22Rv1 (cell line): ENCODE measurements around the gene OSBPL3.

Experiments used
- CTCF ChIP-seq: fragments of 450-650 bp; IDR thresholded peaks from 2 replicates; pipeline ENCODE4 v1.5.1; 2017; ENCODE audit warnings: mild to moderate bottlenecking
- ZFX ChIP-seq: fragments of 450-650 bp; IDR thresholded peaks from 2 replicates; pipeline ENCODE4 v1.6.1; 2017; ENCODE audit warnings: antibody characterized with exemption, borderline replicate concordance

DNA sequence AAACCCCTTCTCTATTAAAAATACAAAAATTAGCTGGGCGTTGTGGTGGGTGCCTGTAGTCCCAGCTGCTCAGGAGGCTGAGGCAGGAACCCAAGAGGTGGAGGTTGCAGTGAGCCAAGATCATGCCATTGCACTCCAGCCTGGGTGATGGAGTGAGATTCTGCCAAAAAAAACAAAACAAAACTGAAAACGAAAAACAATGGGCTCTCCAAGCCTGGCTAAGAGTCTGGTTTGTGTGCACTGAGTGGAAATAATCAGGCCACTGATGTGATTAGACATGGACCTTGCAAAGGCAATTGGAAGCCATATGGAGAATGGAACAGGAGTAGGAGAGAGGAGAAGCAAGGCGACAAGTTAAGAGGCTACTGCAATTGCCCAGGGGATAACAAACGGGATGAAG, 162.6 kb downstream of the OSBPL3 start:
- TF ChIP-seq CTCF = no peak
- TF ChIP-seq ZFX = no peak
